Stomach smooth muscle (tissue), 2 donors: ENCODE measurements around the gene OR10A5.
"Not testable (repeated sequence)": the region's sequence is repeated elsewhere in the genome, so short reads cannot be mapped to it uniquely, and the experiment has no call there.

Experiments
- H3K27ac ChIP-seq: one replicate; pipeline ENCODE4 v1.7.0; 2013; ENCODE audit warnings: mild to moderate bottlenecking, low read length, inconsistent platforms
- H3K27me3 ChIP-seq, 2 donors: one replicate each; pipeline ENCODE4 v1.7.0; 2013; ENCODE audit warnings: low read length in 2 of 2; ENCODE audit not compliant: insufficient read depth in 2 of 2, control insufficient read depth in 1 of 2
- H3K36me3 ChIP-seq, 2 donors: one replicate each; pipeline ENCODE4 v1.7.0; 2013; ENCODE audit warnings: low read length in 2 of 2; ENCODE audit not compliant: control insufficient read depth in 2 of 2, insufficient read depth in 2 of 2
- H3K4me1 ChIP-seq: one replicate; pipeline ENCODE4 v1.7.0; 2013; ENCODE audit warnings: low read length; ENCODE audit not compliant: control insufficient read depth, insufficient read depth
- H3K4me3 ChIP-seq, 2 donors: one replicate each; pipeline ENCODE4 v1.7.0; 2013; ENCODE audit warnings: low read length in 2 of 2
- H3K9ac ChIP-seq, 2 donors: one replicate each; pipeline ENCODE4 v1.7.0; 2013; ENCODE audit warnings: low read length in 2 of 2, mild to moderate bottlenecking in 1 of 2
- H3K9me3 ChIP-seq, 2 donors: one replicate each; pipeline ENCODE4 v1.7.0; 2013; ENCODE audit warnings: low read length in 2 of 2; ENCODE audit not compliant: control insufficient read depth in 2 of 2
- donor health status: healthy.
- donor health status: Pancreatic carcinoma.

OR10A5 gene

GRCh38 chr11:6871278-6871677 is 25.8 kb downstream of the OR10A5 start:
- no peaks in the 10 kb centered on the region for H3K4me1 ChIP-seq

DNA sequence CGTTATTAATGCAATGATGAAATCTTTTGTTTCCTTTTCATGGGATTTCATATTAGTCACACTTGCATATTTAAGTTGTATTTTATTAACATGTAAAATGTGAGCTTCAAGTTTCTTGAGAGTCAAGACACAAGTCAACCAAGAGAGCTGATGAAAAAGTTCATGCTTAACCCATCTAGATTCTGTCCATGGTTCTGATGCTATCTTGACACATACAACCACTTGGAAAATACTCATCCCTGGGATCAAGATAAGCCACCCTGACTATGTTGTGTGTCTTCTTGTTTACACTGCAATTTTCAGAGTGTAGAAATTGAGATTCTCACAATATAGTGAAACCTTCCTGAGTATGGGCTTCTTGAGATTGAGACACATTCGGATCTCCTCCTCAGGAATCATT is 30.3 kb downstream of the OR10A5 start:
- Histone ChIP-seq H3K27ac (no peak overlapping the region), H3K9me3 (peaks cover 0 to 5% of the 10 kb centered on the region in 2 donors), H3K4me3 (no peak overlapping the region), H3K27me3 (no peaks in the 10 kb centered on the region), H3K4me1 (no peaks in the 10 kb centered on the region), H3K9ac (no peak overlapping the region), H3K36me3 (no peaks in the 10 kb centered on the region)

More at GRCh38 chr11:6871278-6871677, 25.8 kb downstream of the OR10A5 start:
- no peak overlapping the region for H3K27ac ChIP-seq
- no peak overlapping the region for H3K9ac ChIP-seq
- H3K4me3 ChIP-seq: no peak overlapping the region
- H3K27me3 ChIP-seq: no peaks in the 10 kb centered on the region
- no peaks in the 10 kb centered on the region for H3K9me3 ChIP-seq
- no peaks in the 10 kb centered on the region for H3K36me3 ChIP-seq

- Histone ChIP-seq H3K36me3 (no peaks in the 10 kb centered on the region), H3K27me3 (no peaks in the 10 kb centered on the region), H3K4me3 (no peak within 1 kb of the TSS), H3K4me1 (no peaks in the 10 kb centered on the region), H3K9me3 (peaks cover 0 to 5% of the 10 kb centered on the region in 2 donors), H3K27ac (no peak within 1 kb of the TSS), H3K9ac (no peak within 1 kb of the TSS)
These were observed 30.8 kb downstream of the OR10A5 start, which contains the start of gene OR10A4 for GRCh38 chr11:6876325-6876724. Gene OR10A4 (plus strand): TSS chr11:6876625. CDS start chr11:6876648, 23 bp downstream.

- Histone ChIP-seq H3K4me3 (no peak overlapping the region), H3K27me3 (no peaks in the 10 kb centered on the region), H3K9me3 (peaks cover 0 to 5% of the 10 kb centered on the region in 2 donors), H3K4me1 (no peaks in the 10 kb centered on the region), H3K36me3 (no peaks in the 10 kb centered on the region), H3K9ac (no peak overlapping the region), H3K27ac (no peak overlapping the region)
These were observed 31.4 kb downstream of the OR10A5 start for GRCh38 chr11:6876914-6877313.

DNA sequence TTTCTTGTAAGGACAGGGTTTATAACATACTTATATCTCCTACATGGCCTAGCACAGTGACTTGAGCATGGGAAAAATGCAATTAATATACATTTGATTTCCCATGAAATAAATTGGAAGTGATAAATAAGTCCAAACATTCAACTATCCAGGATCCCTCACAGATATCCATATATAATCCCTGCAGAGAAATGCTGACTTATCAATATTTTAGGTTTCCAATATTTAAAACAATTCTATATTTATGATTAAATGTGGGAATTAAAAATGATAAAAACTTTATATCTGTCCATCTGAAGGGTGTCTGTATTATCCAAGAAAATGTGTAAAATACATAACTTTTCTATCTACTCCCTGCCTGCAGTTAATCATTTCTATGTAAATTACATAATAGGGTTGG is 37.3 kb downstream of the OR10A5 start:
- no peak overlapping the region for H3K4me3 ChIP-seq
- H3K36me3 ChIP-seq: no peaks in the 10 kb centered on the region
- H3K4me1 ChIP-seq: no peaks in the 10 kb centered on the region
- no peak overlapping the region for H3K27ac ChIP-seq
- H3K9me3 ChIP-seq: no peaks in the 10 kb centered on the region
- H3K9ac ChIP-seq: no peak overlapping the region
- H3K27me3 ChIP-seq: peaks cover 0 to 2% of the 10 kb centered on the region in 2 donors

DNA sequence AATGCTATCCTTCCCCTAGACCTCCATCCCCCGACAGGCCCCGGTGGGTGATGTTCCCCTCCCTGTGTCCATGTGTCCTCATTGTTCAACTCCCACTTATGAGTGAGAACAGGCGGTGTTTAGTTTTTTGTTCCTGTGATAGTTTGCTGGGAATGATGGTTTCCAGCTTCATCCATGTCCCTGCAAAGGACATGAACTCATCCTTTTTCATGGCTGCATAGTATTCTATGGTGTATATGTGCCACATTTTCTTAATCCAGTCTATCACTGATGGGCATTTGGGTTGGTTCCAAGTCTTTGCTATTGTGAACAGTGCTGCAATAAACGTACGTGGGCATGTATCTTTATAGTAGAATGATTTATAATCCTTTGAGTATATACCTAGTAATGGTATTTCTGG is 42.2 kb downstream of the OR10A5 start:
- H3K27me3 ChIP-seq, H3K27ac ChIP-seq, H3K4me3 ChIP-seq, H3K9me3 ChIP-seq, H3K4me1 ChIP-seq, H3K36me3 ChIP-seq, H3K9ac ChIP-seq: not testable (repeated sequence)

DNA sequence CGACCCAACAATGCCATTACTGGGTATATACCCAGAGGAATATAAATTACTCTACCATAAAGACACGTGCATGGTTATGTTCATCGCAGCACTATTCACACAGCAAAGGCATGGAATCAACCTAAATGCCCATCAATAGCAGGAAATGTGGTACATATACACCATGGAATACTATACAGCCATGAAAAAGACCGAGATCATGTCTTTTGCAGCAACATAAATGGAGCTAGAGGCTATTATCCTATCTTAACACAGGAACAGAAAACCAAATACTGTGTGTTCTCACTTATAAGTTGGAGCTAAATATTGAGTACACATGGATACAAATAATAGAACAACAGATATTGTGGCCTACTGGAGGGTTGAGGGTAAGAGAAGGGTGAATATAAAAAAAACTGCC is 43.3 kb downstream of the OR10A5 start:
- H3K4me3 ChIP-seq: no peak overlapping the region
- peaks cover 0 to 3% of the 10 kb centered on the region in 2 donors for H3K9me3 ChIP-seq
- H3K36me3 ChIP-seq: no peaks in the 10 kb centered on the region
- H3K4me1 ChIP-seq: no peaks in the 10 kb centered on the region
- H3K9ac ChIP-seq: no peak overlapping the region
- peaks cover 0 to 2% of the 10 kb centered on the region in 2 donors for H3K27me3 ChIP-seq
- no peak overlapping the region for H3K27ac ChIP-seq

DNA sequence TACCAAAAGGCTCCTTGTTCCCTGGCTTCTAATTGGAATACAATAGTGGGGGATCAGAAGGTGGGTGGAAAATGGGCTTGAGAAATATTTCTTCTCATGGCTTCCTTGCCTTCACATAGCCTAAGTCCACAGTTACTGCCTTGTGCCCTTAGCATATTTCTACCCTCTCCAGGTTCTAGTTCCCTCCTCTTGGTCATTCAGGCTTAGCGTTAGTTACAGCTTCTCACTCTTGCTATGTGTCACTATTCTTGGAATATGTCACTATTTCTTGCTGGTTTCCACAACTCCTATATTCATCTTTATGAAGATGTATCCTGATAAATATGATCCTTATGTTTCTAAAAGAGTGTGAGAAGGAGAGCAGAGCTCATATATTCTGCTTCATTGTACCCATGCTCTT is 44.4 kb downstream of the OR10A5 start:
- Histone ChIP-seq H3K4me1 (no peaks in the 10 kb centered on the region), H3K27me3 (peaks cover 0 to 2% of the 10 kb centered on the region in 2 donors), H3K4me3 (no peak overlapping the region), H3K27ac (no peak overlapping the region), H3K36me3 (no peaks in the 10 kb centered on the region), H3K9me3 (peaks cover 0 to 3% of the 10 kb centered on the region in 2 donors), H3K9ac (no peak overlapping the region)

DNA sequence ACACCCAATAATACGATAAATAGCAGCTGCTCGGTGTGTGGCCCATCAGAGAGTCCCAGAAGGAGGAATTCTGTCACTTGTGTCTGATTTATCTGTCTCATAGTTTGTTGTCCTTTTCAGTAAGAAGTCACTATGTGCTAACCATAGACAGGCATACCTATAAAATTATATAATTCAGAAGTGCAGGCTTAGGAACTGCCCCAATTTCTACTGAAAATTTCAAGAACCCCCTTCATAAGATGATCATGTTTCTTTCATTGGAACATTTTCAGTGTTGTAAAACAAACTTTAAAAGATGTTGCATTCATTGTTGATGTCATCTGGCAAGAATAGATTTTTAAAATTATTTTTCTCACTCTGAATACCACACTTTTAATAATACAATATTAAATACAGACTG is 46.9 kb downstream of the OR10A5 start, which contains the start of gene OR2D2:
TSS of gene OR2D2 (minus strand) at position 101 of the 400 bp plus-strand sequence. CDS start at position 101, 0 bp downstream.
- Histone ChIP-seq H3K9ac (no peak within 1 kb of the TSS), H3K36me3 (no peaks in the 10 kb centered on the region), H3K4me3 (no peak within 1 kb of the TSS), H3K27ac (no peak within 1 kb of the TSS), H3K9me3 (peaks cover 0 to 3% of the 10 kb centered on the region in 2 donors), H3K27me3 (peaks cover 0 to 2% of the 10 kb centered on the region in 2 donors), H3K4me1 (no peaks in the 10 kb centered on the region)

DNA sequence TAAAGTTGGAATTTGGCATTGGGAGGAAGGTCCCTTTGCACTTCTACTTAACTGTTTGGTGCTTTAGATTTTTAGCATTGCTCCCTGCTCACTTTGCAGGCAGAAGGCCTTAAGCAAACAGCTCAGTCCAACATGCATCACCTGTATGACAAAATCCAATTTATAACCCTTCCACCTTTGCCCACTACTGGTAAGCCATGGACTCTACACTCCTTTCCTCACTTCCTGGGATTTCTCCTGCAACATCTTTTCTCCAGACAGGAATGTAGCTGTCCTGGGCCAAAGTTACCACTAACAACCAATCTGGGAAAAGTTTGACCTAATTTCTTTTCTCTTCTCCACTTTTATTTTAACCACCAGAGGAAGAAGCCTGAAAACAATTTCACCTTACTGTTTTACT is 48.6 kb downstream of the OR10A5 start:
- Histone ChIP-seq H3K9me3 (no peaks in the 10 kb centered on the region), H3K27me3 (peaks cover 0 to 2% of the 10 kb centered on the region in 2 donors), H3K4me3 (no peak overlapping the region), H3K27ac (no peak overlapping the region), H3K4me1 (no peaks in the 10 kb centered on the region), H3K9ac (no peak overlapping the region), H3K36me3 (no peaks in the 10 kb centered on the region)

GRCh38 chr11:6895010-6895409 is 49.5 kb downstream of the OR10A5 start:
- Histone ChIP-seq H3K27me3 (peaks cover 0 to 2% of the 10 kb centered on the region in 2 donors), H3K36me3 (no peaks in the 10 kb centered on the region), H3K9ac (no peak overlapping the region), H3K27ac (no peak overlapping the region), H3K4me1 (no peaks in the 10 kb centered on the region), H3K9me3 (no peaks in the 10 kb centered on the region), H3K4me3 (no peak overlapping the region)
